ENCODE results near the gene SAMD10.
"Not testable (repeated sequence)": the region's sequence is repeated elsewhere in the genome, so short reads cannot be mapped to it uniquely, and the experiment has no call there.

Gene SAMD10

GRCh38 chr20:63942969-63943807 is 36.3 kb downstream of the SAMD10 start:
- DNase-seq (ENCODE audit: low spot score): no peak

DNA sequence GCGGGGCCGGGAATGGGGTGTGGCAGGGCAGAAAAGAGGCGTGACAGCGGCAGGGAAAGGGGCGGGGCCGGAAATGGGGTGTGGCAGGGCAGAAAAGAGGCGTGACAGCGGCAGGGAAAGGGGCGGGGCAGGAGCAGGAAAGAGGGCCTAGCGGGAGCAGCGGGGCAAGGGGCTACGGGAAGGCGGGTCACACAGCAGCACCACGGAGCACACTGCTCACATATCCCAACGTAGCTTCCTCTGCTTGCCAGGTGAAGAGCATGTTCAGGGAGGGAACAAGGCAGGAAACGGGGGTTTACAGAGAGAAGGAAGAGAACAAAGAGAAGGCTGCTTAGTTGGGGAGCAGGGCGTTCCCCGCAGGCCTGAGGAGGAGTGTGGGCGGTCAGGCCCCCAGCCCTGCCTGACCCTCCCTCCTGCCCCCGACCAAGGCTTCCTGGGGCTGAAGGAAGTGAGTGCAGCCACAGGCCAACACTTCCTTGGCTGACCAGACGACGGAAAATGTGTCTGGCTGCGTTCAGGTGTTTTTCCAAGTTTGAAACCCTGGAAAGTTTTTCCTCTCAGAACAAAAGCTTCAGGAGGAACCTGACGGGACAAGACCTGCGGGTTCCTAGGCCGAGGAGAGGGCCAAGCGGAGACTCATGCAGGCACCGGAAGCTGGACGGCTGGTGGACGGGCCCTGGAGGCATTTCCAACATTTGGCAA is 37.0 kb downstream of the SAMD10 start:
- DNase-seq (ENCODE audit: low spot score): no peak

- DNase-seq (ENCODE audit: low spot score): no peak
These were observed 38.0 kb downstream of the SAMD10 start for GRCh38 chr20:63941282-63942081.

DNA sequence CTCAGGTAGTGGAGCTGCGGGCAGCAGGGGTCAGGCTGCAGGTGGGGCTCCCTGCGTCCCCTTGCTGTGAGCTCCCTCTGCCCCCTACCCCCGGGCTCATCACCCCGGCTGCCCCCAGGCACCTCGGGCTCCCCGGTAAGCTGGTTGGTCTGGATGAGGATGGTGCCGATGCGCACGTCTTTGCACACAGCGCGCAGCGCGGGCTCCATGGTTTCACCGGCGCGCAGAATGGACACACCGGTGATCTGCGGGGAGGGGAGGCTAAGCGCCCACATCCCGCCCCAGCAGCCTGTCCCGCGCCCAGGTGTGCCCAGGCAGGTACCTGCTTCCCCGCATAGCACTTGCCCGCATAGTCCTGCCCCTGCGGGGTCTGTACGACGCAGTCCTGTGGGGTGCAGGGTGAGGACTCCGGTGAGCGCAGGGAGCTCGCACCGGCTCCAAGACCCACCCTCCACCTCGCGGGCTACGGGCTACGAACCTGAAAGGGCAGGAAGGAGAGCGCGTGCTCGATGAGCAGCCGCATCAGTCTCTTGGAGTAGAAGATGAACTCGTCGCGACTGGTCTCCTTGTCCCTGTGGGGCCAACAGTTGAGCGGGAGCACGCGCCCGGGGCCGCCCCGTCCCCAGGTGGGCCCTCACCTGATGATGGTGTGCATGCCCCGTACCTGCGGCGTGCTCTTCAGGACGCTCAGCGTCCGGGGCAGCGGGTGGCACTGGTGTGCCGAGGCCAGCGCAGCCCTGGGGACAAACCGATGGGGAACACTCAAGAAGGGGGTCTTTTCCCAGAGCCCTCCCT is 38.8 kb downstream of the SAMD10 start:
- no peak for DNase-seq (ENCODE audit: low spot score)

DNA sequence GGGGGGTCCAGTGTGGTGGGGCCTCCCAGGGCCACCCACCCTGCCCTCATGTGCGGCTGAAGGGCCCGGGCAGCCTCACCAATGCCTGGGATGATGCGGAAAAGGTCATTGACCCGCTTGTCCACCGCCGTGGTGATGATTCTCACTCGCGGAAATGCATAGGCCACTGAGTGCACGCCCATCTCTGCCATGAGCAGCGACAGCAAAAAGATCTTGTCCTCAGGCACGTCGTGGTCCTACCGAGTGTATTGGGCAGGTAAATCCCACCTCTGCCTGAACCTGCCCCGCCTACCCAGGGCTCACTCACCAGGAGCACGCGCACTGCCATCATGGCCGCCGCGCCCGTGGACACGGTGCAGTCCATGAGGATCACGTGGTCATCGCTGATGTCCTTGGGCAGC is 39.4 kb downstream of the SAMD10 start:
- DNase-seq (ENCODE audit: low spot score): no peak

GRCh38 chr20:63939061-63939935 is 40.1 kb downstream of the SAMD10 start:
- DNase-seq (ENCODE audit: low spot score): no peak

DNA sequence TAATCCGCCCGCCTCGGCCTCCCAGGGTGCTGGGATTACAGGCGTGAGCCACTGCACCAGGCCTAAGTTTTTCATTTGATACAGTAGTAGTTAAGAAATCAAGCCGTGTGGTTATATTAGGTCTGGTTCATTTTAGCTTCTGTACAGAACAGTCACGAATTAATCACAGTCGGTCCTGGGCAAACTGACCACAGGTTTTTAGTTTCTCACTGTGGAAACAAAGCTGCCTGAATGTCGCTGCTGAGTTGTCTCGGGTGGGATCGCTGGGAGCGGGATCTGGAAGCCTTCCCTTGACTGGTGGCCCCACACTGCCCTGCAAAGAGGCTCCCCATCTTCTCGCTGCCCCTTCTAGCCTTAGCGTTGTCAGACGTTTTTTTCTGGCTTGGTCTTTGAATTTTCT is 41.8 kb downstream of the SAMD10 start:
- DNase-seq (ENCODE audit: low spot score): no peak

- DNase-seq (ENCODE audit: low spot score): no peak
These were observed 44.0 kb downstream of the SAMD10 start for GRCh38 chr20:63935447-63935846.

DNA sequence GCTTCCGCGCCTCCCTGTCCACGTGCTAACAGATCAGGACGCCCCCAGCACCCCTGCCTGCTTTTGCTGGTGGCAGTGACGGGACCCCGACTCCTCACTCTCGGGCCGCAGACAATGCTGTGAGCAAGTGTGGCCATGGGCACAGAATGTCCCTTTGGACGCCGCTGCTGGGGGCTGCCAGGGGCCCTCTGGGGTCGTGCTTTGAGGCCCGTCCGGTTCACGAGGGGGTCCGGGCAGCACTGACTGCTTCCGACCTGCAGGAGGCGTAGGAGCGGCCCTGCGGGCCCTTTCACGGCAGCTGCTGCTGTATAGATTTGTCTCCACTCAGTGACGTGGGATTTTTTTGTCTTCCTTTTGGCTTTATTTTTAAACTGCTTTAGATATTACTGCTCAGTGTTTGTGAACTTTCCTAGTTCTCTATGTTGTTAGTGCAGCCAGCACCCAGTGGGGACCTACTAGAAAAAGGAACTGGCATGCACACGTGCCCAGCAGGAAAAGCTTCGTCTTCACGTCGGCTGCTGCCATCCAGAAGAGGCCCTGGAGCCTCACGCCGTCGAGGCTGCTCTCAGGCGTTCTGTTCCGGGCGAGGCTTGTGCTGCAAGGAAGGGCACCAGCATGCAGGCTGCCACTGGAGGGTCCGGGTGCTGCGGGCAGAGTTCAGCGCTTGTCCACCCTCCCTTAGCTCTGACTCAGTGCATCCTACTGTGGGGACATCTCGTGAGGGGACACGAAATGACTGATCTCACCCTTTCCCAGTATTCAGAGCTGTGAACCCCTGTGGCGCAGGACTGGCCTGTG is 45.0 kb downstream of the SAMD10 start:
- no peak for DNase-seq (ENCODE audit: low spot score)

DNA sequence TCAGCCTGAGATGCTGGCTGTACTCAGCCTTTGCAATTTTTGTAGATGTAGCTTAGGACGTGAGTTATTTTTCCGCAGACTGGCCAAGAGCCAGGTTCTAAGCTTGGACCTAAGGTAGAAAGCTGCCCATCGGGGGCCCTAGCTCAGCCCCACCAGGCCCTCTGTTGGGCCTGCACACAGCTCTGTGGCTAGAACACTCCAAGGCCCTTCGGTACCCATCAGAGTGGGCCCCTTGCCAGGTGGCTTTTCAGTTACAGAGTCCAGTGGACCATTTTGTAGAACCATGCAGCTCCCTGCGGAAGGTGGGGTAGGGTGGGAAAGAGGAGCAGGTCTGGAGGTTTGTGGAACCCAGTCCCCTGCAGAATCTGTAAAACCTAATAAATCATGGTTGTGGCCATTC is 45.8 kb downstream of the SAMD10 start:
- DNase-seq (ENCODE audit: low spot score): no peak

- DNase-seq (ENCODE audit: low spot score): no peak
These were observed 46.8 kb downstream of the SAMD10 start for GRCh38 chr20:63932606-63933160.

- DNase-seq (ENCODE audit: low spot score): no peak
These were observed 47.7 kb downstream of the SAMD10 start for GRCh38 chr20:63931735-63932134.

DNA sequence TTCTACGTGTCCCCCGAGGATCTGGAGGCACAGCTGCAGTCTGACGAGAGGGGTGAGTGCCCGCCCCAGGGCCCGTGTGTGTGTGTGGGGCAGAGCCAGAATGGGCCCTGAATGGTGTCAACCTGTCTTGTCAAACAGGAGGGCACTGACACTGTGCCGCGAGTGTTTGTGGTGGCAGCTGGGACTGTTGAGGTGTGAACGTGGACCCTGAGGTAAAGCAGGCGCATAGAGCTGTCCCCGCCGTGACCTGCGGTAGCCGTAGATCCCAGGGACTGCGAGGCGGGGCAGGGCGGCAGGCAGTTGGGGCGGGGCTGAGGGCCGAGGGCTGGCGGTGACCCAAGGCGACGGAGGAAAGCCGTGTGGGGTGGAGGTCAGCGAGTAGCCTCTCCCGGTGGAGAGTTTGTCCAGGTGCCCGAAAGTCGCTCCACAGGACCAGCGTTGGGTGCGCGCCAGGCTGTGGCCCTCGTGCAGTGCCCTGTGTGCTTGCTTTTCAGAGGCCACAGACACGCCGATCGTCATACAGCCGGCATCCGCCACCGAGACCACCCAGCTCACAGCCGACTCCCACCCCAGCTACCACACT is 48.4 kb downstream of the SAMD10 start:
- no peak for DNase-seq (ENCODE audit: low spot score)

DNA sequence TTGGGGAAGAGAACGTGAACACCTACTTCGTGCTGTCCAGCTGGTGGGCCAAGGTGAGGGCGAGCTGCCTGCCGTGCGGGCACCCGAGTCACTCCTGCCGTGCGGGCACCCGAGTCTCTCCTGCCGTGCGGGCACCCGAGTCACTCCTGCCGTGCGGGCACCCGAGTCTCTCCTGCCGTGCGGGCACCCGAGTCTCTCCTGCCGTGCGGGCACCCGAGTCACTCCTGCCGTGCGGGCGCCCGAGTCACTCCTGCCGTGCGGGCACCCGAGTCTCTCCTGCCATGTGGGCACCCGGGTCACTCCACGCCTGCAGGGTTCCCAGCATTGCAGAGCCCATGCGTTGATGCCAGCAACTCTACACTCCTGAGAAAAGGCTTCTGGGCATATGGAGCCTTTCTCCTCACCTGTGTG is 50.0 kb downstream of the SAMD10 start:
- DNase-seq (ENCODE audit: low spot score): not testable (repeated sequence)

GRCh38 chr20:63929071-63929470 is 50.4 kb downstream of the SAMD10 start:
- DNase-seq (ENCODE audit: low spot score): no peak

DNA sequence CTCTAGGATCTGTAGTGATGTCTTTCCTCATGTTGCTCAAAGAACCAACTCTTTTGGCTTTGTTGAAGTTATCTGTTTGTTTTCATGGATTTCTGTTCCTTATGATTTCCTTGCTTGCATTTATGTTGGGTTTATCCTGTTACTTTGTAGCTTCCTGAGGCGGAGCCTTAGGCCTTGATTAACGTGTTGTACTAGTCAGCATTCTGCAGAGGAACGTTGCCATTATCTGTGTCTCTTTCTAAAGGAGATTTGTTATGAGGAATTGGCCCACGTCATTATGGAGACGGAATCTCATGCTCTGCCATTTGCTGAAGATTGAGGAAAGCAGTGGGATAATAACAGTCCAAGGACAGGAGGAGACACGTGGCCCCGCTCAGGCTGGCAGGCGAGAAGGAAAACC is 53.1 kb downstream of the SAMD10 start:
- DNase-seq (ENCODE audit: low spot score): no peak

DNA sequence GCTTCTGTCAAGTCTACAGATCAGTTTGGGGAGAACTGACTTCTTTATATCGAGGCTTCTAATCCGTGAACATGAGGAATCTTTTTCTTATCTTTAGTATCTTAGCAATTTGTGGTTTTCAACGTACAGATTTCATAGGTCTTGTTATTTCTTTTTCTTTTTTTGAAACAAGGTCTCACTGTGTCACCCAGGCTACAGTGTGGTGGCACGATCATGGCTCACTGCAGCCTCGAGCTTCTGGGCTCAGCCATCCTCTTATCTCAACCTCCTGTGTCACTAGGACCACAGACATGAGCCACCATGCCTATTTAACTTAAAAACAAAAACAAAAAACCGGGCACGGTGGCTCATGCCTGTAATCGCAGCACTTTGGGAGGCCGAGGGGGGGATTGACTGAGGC is 55.2 kb downstream of the SAMD10 start:
- DNase-seq (ENCODE audit: low spot score): no peak

All from SK-N-DZ (cell line).